ENCODE data around the gene BUD23. TPM values are rescaled to one million over a fixed set of nuclear protein-coding genes. Genes with fewer than 3 reads are reported as not detected.
"Not testable (repeated sequence)": the region's sequence is repeated elsewhere in the genome, so short reads cannot be mapped to it uniquely, and the experiment has no call there.

BUD23 gene
- total and polyA plus RNA-seq, 9 of the 15 experiments (the other 6 are each of a cell fraction or from before 2014, with no cell fraction given) = 79.5 to 270 (median 150) TPM

DNA sequence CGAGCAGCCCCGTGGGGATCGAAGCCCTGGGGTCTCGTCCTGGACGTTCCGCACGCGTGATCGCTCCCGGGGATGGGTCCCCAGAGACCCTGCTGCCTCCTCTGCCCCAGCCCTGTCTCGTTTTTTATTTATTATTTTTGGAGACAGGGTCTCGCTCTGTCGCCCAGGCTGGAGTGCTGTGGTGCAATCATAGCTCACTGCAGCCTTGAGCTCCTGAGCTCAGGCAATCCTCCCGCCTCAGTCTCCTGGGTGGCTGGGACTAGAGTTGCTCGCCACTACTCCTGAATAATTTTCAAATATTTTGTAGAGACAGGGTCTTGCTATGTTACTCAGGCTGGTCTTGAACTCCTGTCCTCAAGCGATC, 36.4 kb downstream of the BUD23 start:
- no peaks in the 10 kb centered on the region for H3K27me3 ChIP-seq (ENCODE audit: control insufficient read depth in 2 of 2, insufficient read depth in 2 of 2, low read length in 2 of 2)
- ChIA-PET CTCF (ENCODE audit: low intra/inter-chr PET ratio) (interaction anchor here (0.6 kb wide), 1 partner anchor 58 kb away, joined by 8 read pairs; no protein-coding TSS in a partner anchor), POLR2A (interaction anchor here (0.6 to 1.9 kb wide), 9 partner anchors 16 to 1350 kb away, joined by 3 to 6 read pairs (median 3); no protein-coding TSS in a partner anchor)
- no peak overlapping the region for H3K27ac ChIP-seq (ENCODE audit: extremely low read depth, low read depth, low read length)
- peaks cover 29% of the 10 kb centered on the region for H4K20me1 ChIP-seq (replicated peaks; ENCODE audit: control insufficient read depth, insufficient read depth, low read length)
- no TSS peak for BruUV-seq (replicated peaks)
- intact Hi-C loops (cut with micrococcal nuclease) (loop anchor here (5.0 kb wide), 1 partner anchor 37 kb away; the partner anchor contains the start of genes BUD23 and DNAJC30), in situ Hi-C loops (cut with MboI) (no loop called here)
- peaks cover 20 to 50% of the 10 kb centered on the region in 2 experiments for H3K4me1 ChIP-seq (replicated peaks in 1 of 2; ENCODE audit: control insufficient read depth in 2 of 2, insufficient read depth in 2 of 2, low read length in 2 of 2)
- FAIRE-seq = no peak
- TF ChIP-seq CEBPG (CRISPR knock-in tag; IDR thresholded peaks at IDR 0.05) (peak; percentile 32; the same call in 1 of the 2 replicates), CEBPG (tag; conservative IDR thresholded peaks at IDR 0.05 in 1 of 2, IDR thresholded peaks at IDR 0.05 in 1 of 2) (peak in 1 of 2 experiments; percentile 75; a peak in 2 of 4 replicates), ZNF121 (CRISPR knock-in tag; conservative IDR thresholded peaks at IDR 0.05) (peak; percentile 99), EGR1 (conservative IDR thresholded peaks at IDR 0.05) (no peak), ZNF324 (CRISPR knock-in tag; IDR thresholded peaks at IDR 0.05) (no peak), BHLHE40 (IDR thresholded peaks at IDR 0.05; ENCODE audit: low read length) (0 out of 2 replicates have a peak, but pooled peaks have one; percentile 26), CEBPB (tag; IDR thresholded peaks at IDR 0.05) (peak; percentile 89), BCOR (IDR thresholded peaks at IDR 0.05) (peak; percentile 59; the same call in 1 of the 2 replicates)
- TF ChIP-seq, protein P1, sequence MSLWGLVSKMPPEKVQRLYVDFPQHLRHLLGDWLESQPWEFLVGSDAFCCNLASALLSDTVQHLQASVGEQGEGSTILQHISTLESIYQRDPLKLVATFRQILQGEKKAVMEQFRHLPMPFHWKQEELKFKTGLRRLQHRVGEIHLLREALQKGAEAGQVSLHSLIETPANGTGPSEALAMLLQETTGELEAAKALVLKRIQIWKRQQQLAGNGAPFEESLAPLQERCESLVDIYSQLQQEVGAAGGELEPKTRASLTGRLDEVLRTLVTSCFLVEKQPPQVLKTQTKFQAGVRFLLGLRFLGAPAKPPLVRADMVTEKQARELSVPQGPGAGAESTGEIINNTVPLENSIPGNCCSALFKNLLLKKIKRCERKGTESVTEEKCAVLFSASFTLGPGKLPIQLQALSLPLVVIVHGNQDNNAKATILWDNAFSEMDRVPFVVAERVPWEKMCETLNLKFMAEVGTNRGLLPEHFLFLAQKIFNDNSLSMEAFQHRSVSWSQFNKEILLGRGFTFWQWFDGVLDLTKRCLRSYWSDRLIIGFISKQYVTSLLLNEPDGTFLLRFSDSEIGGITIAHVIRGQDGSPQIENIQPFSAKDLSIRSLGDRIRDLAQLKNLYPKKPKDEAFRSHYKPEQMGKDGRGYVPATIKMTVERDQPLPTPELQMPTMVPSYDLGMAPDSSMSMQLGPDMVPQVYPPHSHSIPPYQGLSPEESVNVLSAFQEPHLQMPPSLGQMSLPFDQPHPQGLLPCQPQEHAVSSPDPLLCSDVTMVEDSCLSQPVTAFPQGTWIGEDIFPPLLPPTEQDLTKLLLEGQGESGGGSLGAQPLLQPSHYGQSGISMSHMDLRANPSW (CRISPR knock-in tag; IDR thresholded peaks at IDR 0.05) = 0 out of 2 replicates have a peak, but pooled peaks have one; percentile 66
- TF ChIP-seq, protein P2, sequence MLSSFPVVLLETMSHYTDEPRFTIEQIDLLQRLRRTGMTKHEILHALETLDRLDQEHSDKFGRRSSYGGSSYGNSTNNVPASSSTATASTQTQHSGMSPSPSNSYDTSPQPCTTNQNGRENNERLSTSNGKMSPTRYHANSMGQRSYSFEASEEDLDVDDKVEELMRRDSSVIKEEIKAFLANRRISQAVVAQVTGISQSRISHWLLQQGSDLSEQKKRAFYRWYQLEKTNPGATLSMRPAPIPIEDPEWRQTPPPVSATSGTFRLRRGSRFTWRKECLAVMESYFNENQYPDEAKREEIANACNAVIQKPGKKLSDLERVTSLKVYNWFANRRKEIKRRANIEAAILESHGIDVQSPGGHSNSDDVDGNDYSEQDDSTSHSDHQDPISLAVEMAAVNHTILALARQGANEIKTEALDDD (IDR thresholded peaks at IDR 0.05) = no peak
- peaks cover 10% of the 10 kb centered on the region; the same call in 2 of the 3 replicates for H3K79me2 ChIP-seq (ENCODE audit: control insufficient read depth, insufficient read depth, low read length)
- H3K9me1 ChIP-seq (ENCODE audit: control insufficient read depth, insufficient read depth, low read length) = peaks cover 6% of the 10 kb centered on the region
- H3K9me3 ChIP-seq (replicated peaks; ENCODE audit: control insufficient read depth, insufficient read depth, low read depth, low read length) = no peaks in the 10 kb centered on the region
- peak overlapping the region; percentile 69 for H3K4me2 ChIP-seq (ENCODE audit: insufficient read depth, low read length)
- peak overlapping the region; percentile 33 for H3K4me3 ChIP-seq
- 3% methylated on average over 14 of the region's 16 CpGs for WGBS (ENCODE audit: insufficient coverage, low coverage, missing lambda C conversion rate)
- H3K36me3 ChIP-seq (ENCODE audit: control insufficient read depth, insufficient read depth, low read length) = no peaks in the 10 kb centered on the region
- no peak for DNase-seq (ENCODE audit: extremely low read depth in 1 of 4, low spot score in 3 of 4)
- H3K9ac ChIP-seq (ENCODE audit: insufficient read depth in 1 of 2, low read depth in 2 of 2, low read length in 2 of 2) = peak overlapping the region in 1 of 2 experiments; percentile 90; a peak in 2 of 4 replicates
- H2AFZ ChIP-seq (ENCODE audit: low read depth, low read length) = peak overlapping the region; percentile 93
- ATAC-seq = no peak

DNA sequence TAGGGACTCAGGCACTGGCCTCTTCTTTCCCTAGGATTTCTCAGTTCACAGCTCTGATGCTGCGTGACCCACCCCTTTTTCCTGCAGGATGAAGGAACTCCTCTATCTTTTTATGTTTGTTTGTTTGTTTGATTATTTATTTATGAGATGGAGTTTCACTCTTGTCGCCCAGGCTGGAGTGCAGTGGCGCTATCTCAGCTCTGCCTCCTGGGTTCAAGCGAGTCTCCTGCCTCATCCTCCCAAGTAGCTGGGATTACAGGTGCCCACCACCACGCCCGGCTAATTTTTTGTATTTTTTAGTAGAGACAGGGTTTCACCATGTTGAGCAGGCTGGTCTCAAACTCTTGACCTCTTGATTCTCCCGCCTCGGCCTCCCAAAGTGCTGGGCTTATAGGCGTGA, 37.0 kb downstream of the BUD23 start:
- peaks cover 10% of the 10 kb centered on the region; the same call in 2 of the 3 replicates for H3K79me2 ChIP-seq (ENCODE audit: control insufficient read depth, insufficient read depth, low read length)
- BruUV-seq (replicated peaks); H3K27me3 ChIP-seq (ENCODE audit: control insufficient read depth in 2 of 2, insufficient read depth in 2 of 2, low read length in 2 of 2); H2AFZ ChIP-seq (ENCODE audit: low read depth, low read length); FAIRE-seq; in situ Hi-C loops (cut with MboI); H3K9me3 ChIP-seq (replicated peaks; ENCODE audit: control insufficient read depth, insufficient read depth, low read depth, low read length); H3K27ac ChIP-seq (ENCODE audit: extremely low read depth, low read depth, low read length); H3K36me3 ChIP-seq (ENCODE audit: control insufficient read depth, insufficient read depth, low read length); H3K4me3 ChIP-seq; CTCF ChIA-PET (ENCODE audit: low intra/inter-chr PET ratio); H3K4me2 ChIP-seq (ENCODE audit: insufficient read depth, low read length); H3K9me1 ChIP-seq (ENCODE audit: control insufficient read depth, insufficient read depth, low read length); ATAC-seq; intact Hi-C loops (cut with micrococcal nuclease); H3K9ac ChIP-seq (ENCODE audit: insufficient read depth in 1 of 2, low read depth in 2 of 2, low read length in 2 of 2); DNase-seq (ENCODE audit: extremely low read depth in 1 of 4, low spot score in 3 of 4): not testable (repeated sequence)
- WGBS (ENCODE audit: insufficient coverage, low coverage, missing lambda C conversion rate) = 76% methylated on average over 7 of the region's 9 CpGs
- H4K20me1 ChIP-seq (replicated peaks; ENCODE audit: control insufficient read depth, insufficient read depth, low read length) = peaks cover 27% of the 10 kb centered on the region
- POLR2A ChIA-PET = interaction anchor here (0.7 to 1.9 kb wide), 8 partner anchors 16 to 147 kb away, joined by 3 to 6 read pairs (median 4); no protein-coding TSS in a partner anchor
- peaks cover 17 to 46% of the 10 kb centered on the region in 2 experiments for H3K4me1 ChIP-seq (replicated peaks in 1 of 2; ENCODE audit: control insufficient read depth in 2 of 2, insufficient read depth in 2 of 2, low read length in 2 of 2)
